SK-N-SH (cell line): Measurements from ENCODE around the gene TELO2. TPM values are rescaled to one million over a fixed set of nuclear protein-coding genes. Genes with fewer than 3 reads are reported as not detected.

ENCODE experiments used
- CTCF ChIA-PET: fragments of 300-600, 350-600 bp; formaldehyde crosslinking; extraction: SDS; loops from one replicate; lab custom pipeline; 2021; lab: Yijun Ruan, JAX
- POLR2A ChIA-PET: fragments of 350-600 bp; sonication (Branson Sonifier 250); formaldehyde crosslinking; extraction: SDS; loops from one replicate; lab custom pipeline; 2020; ENCODE audit warnings: antibody characterized with exemption, inconsistent platforms; lab: Yijun Ruan, JAX
- DNase-seq: peaks from one replicate; pipeline ENCODE4 v3.0.0; 2012
- H2AFZ ChIP-seq: fragments of 200-600 bp; sonication (generic); 2 replicates; pipeline ENCODE4 v1.8.1; 2016; ENCODE audit warnings: antibody characterized with exemption, mild to moderate bottlenecking, low read depth
- H3F3A ChIP-seq: fragments of 200-600 bp; sonication (generic); replicated peaks from 2 replicates; pipeline ENCODE3; 2016; ENCODE audit warnings: antibody characterized with exemption, mild to moderate bottlenecking; ENCODE audit not compliant: insufficient read depth
- H3K27ac ChIP-seq, 2 experiments: fragments of 200-500 bp in 1 of 2; fragments of 200-600 bp in 1 of 2; sonication (Bioruptor generic) in 1 of 2; sonication (generic), shearing (Covaris generic) in 1 of 2; 2 replicates each; pipeline versions ENCODE4 v1.5.1 to v1.6.1; 2014 to 2016; ENCODE audit warnings: low read depth in 2 of 2, inconsistent platforms in 1 of 2, low read length in 1 of 2, mild to moderate bottlenecking in 1 of 2, mixed read lengths in 1 of 2
- H3K27me3 ChIP-seq: fragments of 200-600 bp; sonication (generic), shearing (Covaris generic); 2 replicates; pipeline ENCODE4 v1.6.1; 2016; ENCODE audit warnings: mixed run types; ENCODE audit not compliant: insufficient read depth
- H3K36me3 ChIP-seq, 2 experiments: fragments of 200-500 bp in 1 of 2; fragments of 200-600 bp in 1 of 2; sonication (Bioruptor generic) in 1 of 2; sonication (generic) in 1 of 2; replicated peaks in 1 of 2; 2 replicates each; pipeline versions ENCODE3 to v1.5.1; 2014 to 2016; ENCODE audit warnings: low read length in 1 of 2, mild to moderate bottlenecking in 1 of 2; ENCODE audit not compliant: insufficient read depth in 2 of 2, control insufficient read depth in 1 of 2
- H3K4me1 ChIP-seq, 2 experiments: fragments of 200-500 bp in 1 of 2; fragments of 200-600 bp in 1 of 2; sonication (Bioruptor generic) in 1 of 2; sonication (generic), shearing (Covaris generic) in 1 of 2; 2 replicates each; pipeline versions ENCODE4 v1.5.1 to v1.6.1; 2014 to 2016; ENCODE audit warnings: low read depth in 1 of 2, low read length in 1 of 2, mixed run types in 1 of 2; ENCODE audit not compliant: insufficient read depth in 2 of 2, control insufficient read depth in 1 of 2
- H3K4me2 ChIP-seq: fragments of 200-600 bp; sonication (generic), shearing (Covaris generic); 2 replicates; pipeline ENCODE4 v1.6.1; 2017; ENCODE audit warnings: mixed run types
- H3K4me3 ChIP-seq, 2 experiments: fragments of 200-500 bp in 1 of 2; fragments of 200-600 bp in 1 of 2; sonication (Bioruptor generic) in 1 of 2; sonication (generic), shearing (Covaris generic) in 1 of 2; 2 replicates each; pipeline versions ENCODE4 v1.5.1 to v1.8.1; 2014 to 2016; ENCODE audit warnings: low read depth in 2 of 2, inconsistent platforms in 1 of 2, low read length in 1 of 2, mild to moderate bottlenecking in 1 of 2, mixed read lengths in 1 of 2, moderate library complexity in 1 of 2
- H3K79me2 ChIP-seq: fragments of 200-600 bp; sonication (generic); 2 replicates; pipeline ENCODE4 v1.8.1; 2017; ENCODE audit warnings: mild to moderate bottlenecking; ENCODE audit not compliant: insufficient read depth
- H3K9ac ChIP-seq: fragments of 200-600 bp; sonication (generic); 2 replicates; pipeline ENCODE4 v1.6.1; 2017; ENCODE audit warnings: mixed run types
- H3K9me2 ChIP-seq: fragments of 200-600 bp; sonication (generic); 2 replicates; pipeline ENCODE4 v1.6.1; 2017; ENCODE audit warnings: mixed run types
- H3K9me3 ChIP-seq: fragments of 200-600 bp; sonication (generic); 2 replicates; pipeline ENCODE4 v1.6.1; 2017; ENCODE audit warnings: mixed run types, mild to moderate bottlenecking, moderate library complexity
- H4K20me1 ChIP-seq: fragments of 200-600 bp; sonication (generic); 2 replicates; pipeline ENCODE4 v1.6.1; 2017; ENCODE audit warnings: mild to moderate bottlenecking, mixed run types; ENCODE audit not compliant: insufficient read depth
- CTCF ChIP-seq: fragments of 200-600 bp; sonication (generic); IDR thresholded peaks from 2 replicates; pipeline ENCODE4 v1.6.1; 2017; ENCODE audit warnings: antibody characterized with exemption, mild to moderate bottlenecking, moderate library complexity
- EP300 ChIP-seq, 2 experiments: IDR thresholded peaks; 2 replicates each; pipeline versions ENCODE4 v1.4.0 to v1.6.1; 2012; ENCODE audit warnings: borderline replicate concordance in 1 of 2, low read depth in 1 of 2, low read length in 1 of 2
- EZH2phosphoT487 ChIP-seq: fragments of 200-600 bp; sonication (generic); IDR thresholded peaks from 2 replicates; pipeline ENCODE4 v1.6.1; 2017; ENCODE audit warnings: low read depth, mixed run types, mild to moderate bottlenecking, antibody characterized with exemption, moderate library complexity, borderline replicate concordance
- FOSL2 ChIP-seq: IDR thresholded peaks from 2 replicates; pipeline ENCODE4 v1.4.0; 2012; ENCODE audit warnings: low read depth, mild to moderate bottlenecking, moderate library complexity, borderline replicate concordance
- GABPA ChIP-seq: IDR thresholded peaks from 2 replicates; pipeline ENCODE4 v1.4.0; 2012; ENCODE audit warnings: low read depth, mild to moderate bottlenecking
- IRF3 ChIP-seq: fragments of 150-350 bp; IDR thresholded peaks from 2 replicates; pipeline ENCODE4 v1.6.1; 2016; ENCODE audit warnings: mild to moderate bottlenecking, low read depth, low read length
- MEF2A ChIP-seq: IDR thresholded peaks from 2 replicates; pipeline ENCODE4 v1.4.0; 2012; ENCODE audit warnings: low read depth, borderline replicate concordance
- NFIC ChIP-seq: IDR thresholded peaks from 2 replicates; pipeline ENCODE4 v1.4.0; 2012; ENCODE audit warnings: borderline replicate concordance
- NRF1 ChIP-seq: IDR thresholded peaks from 2 replicates; pipeline ENCODE4 v1.6.1; 2012; ENCODE audit warnings: low read depth, mild to moderate bottlenecking, low read length
- POLR2AphosphoS5 ChIP-seq: IDR thresholded peaks from 2 replicates; pipeline ENCODE4 v1.6.1; 2012; ENCODE audit warnings: low read depth, low read length
- RXRA ChIP-seq: IDR thresholded peaks from 2 replicates; pipeline ENCODE4 v1.4.0; 2012; ENCODE audit warnings: low read depth, mild to moderate bottlenecking, borderline replicate concordance
- TAF1 ChIP-seq: IDR thresholded peaks from 2 replicates; pipeline ENCODE4 v1.6.1; 2012; ENCODE audit warnings: low read depth, mild to moderate bottlenecking, low read length, moderate library complexity, borderline replicate concordance
- TCF12 ChIP-seq: IDR thresholded peaks from 2 replicates; pipeline ENCODE4 v1.4.0; 2012
- TEAD4 ChIP-seq: IDR thresholded peaks from 2 replicates; pipeline ENCODE4 v1.4.0; 2012; ENCODE audit warnings: mild to moderate bottlenecking, borderline replicate concordance; ENCODE audit not compliant: insufficient read depth
- YY1 ChIP-seq: IDR thresholded peaks from 2 replicates; pipeline ENCODE4 v1.4.0; 2012; ENCODE audit warnings: low read depth, mild to moderate bottlenecking
- ZBTB33 ChIP-seq: IDR thresholded peaks from 2 replicates; pipeline ENCODE4 v1.4.0; 2012; ENCODE audit warnings: low read depth, borderline replicate concordance
- WGBS: methylation state at CpG from one replicate; pipeline ENCODE4 v1.1.6; 2017; ENCODE audit warnings: low lambda C conversion rate; 5-methylcytosine and 5-hydroxymethylcytosine counted together
- polyA plus RNA-seq, 3 experiments: library from polyadenylated mRNA; depleted of rRNA; stranded (reverse); fragments of >200 nt; gene quantifications; 2 replicates each; pipeline ENCODE4 v1.2.3, GENCODE V29; 2012

TELO2 gene
- polyA plus RNA-seq, 1 of the 3 experiments (the other 2 are of a cell fraction): 24.2 TPM

- CTCF ChIA-PET: interaction anchor here (0.6 kb wide), 1 partner anchor 19 kb away, joined by 3 read pairs; no protein-coding TSS in a partner anchor
- POLR2A ChIA-PET: no interaction called here
- no peak overlapping the region for H3K9ac ChIP-seq
- DNase-seq: no peak
- H3K4me3 ChIP-seq: no peak overlapping the region
- H2AFZ ChIP-seq: no peak overlapping the region
- no peaks in the 10 kb centered on the region for H3K9me2 ChIP-seq
- no peaks in the 10 kb centered on the region for H3K9me3 ChIP-seq
- TF ChIP-seq GABPA (no peak), EP300 (IDR thresholded peaks at IDR 0.05; ENCODE audit: borderline replicate concordance in 1 of 2, low read depth in 1 of 2, low read length in 1 of 2) (no peak), EZH2phosphoT487 (no peak), NRF1 (no peak), ZBTB33 (no peak), CTCF (no peak), POLR2AphosphoS5 (no peak), YY1 (no peak), TCF12 (no peak), TAF1 (no peak)
- H3K27ac ChIP-seq: no peak overlapping the region
- no peaks in the 10 kb centered on the region for H4K20me1 ChIP-seq
- no peaks in the 10 kb centered on the region for H3K27me3 ChIP-seq
- H3K4me2 ChIP-seq: no peak overlapping the region
- no peaks in the 10 kb centered on the region for H3K79me2 ChIP-seq
- H3K36me3 ChIP-seq: peaks cover 0 to 47% of the 10 kb centered on the region in 2 experiments
- H3F3A ChIP-seq: no peaks in the 10 kb centered on the region
- H3K4me1 ChIP-seq: no peaks in the 10 kb centered on the region
- WGBS: 95% methylated on average over 11 of the region's 15 CpGs
These were observed 57.5 kb downstream of the TELO2 start for GRCh38 chr16:1550696-1551095.

GRCh38 chr16:1551166-1551565, 58.0 kb downstream of the TELO2 start:
- Histone ChIP-seq H2AFZ (no peak overlapping the region), H3K4me1 (no peaks in the 10 kb centered on the region), H3K4me2 (no peak overlapping the region), H4K20me1 (no peaks in the 10 kb centered on the region), H3K27me3 (no peaks in the 10 kb centered on the region), H3K9me3 (no peaks in the 10 kb centered on the region), H3K36me3 (peaks cover 0 to 45% of the 10 kb centered on the region in 2 experiments), H3K27ac (no peak overlapping the region), H3K4me3 (no peak overlapping the region), H3F3A (no peaks in the 10 kb centered on the region), H3K9ac (no peak overlapping the region), H3K79me2 (no peaks in the 10 kb centered on the region), H3K9me2 (no peaks in the 10 kb centered on the region)
- CTCF ChIA-PET: no interaction called here
- DNase-seq: no peak
- POLR2A ChIA-PET: no interaction called here
- WGBS: 100% methylated on average over 7 of the region's 12 CpGs
- TF ChIP-seq ZBTB33 (no peak), TEAD4 (no peak), NFIC (no peak), NRF1 (no peak), TCF12 (no peak), YY1 (no peak), EZH2phosphoT487 (no peak), POLR2AphosphoS5 (no peak), MEF2A (no peak), EP300 (IDR thresholded peaks at IDR 0.05; ENCODE audit: borderline replicate concordance in 1 of 2, low read depth in 1 of 2, low read length in 1 of 2) (no peak), IRF3 (no peak), FOSL2 (no peak), RXRA (no peak)
